Endothelial cell of umbilical vein (primary cell): Measurements from ENCODE around the gene LRRC72. TPM values are rescaled to one million over a fixed set of nuclear protein-coding genes. Genes with fewer than 3 reads are reported as not detected.

ENCODE experiments used
- BruUV-seq: library from RNA; stranded (reverse); fragments of 400-500 nt; replicated peaks from 2 replicates; lab custom pipeline; 2021; lab: Mats Ljungman, UMichigan
- CTCF ChIA-PET: fragments of 300-600, 350-600 bp; sonication (Branson Sonifier 250); formaldehyde crosslinking; loops from one replicate; lab custom pipeline; 2021; ENCODE audit warnings: antibody characterized with exemption, inconsistent platforms; lab: Charles Lee
- POLR2A ChIA-PET: fragments of 300-600, 350-600 bp; sonication (Branson Sonifier 250); formaldehyde crosslinking; loops from one replicate; lab custom pipeline; 2021; ENCODE audit warnings: antibody characterized with exemption, inconsistent platforms; lab: Charles Lee
- DNase-seq: peaks from one replicate; pipeline ENCODE4 v3.0.0-alpha.2; 2011; ENCODE audit warnings: low read depth, low spot score
- FAIRE-seq: peaks from 2 replicates; lab custom pipeline; 2011; peaks lifted over from hg19 to GRCh38; lab: Jason Lieb, UNC
- H2AFZ ChIP-seq: 2 replicates; pipeline ENCODE4 v1.6.0; 2012; ENCODE audit warnings: low read depth, low read length, control low read depth, inconsistent platforms
- H3K27ac ChIP-seq: 2 replicates; pipeline ENCODE4 v1.5.1; 2011; ENCODE audit warnings: low read depth, mild to moderate bottlenecking, control low read depth, low read length, moderate library complexity; ENCODE audit not compliant: insufficient read depth
- H3K27me3 ChIP-seq, 2 experiments: 2 replicates each; pipeline versions ENCODE4 v1.6.0 to v1.6.1; 2011; ENCODE audit warnings: low read length in 2 of 2, mixed read lengths in 1 of 2; ENCODE audit not compliant: control insufficient read depth in 2 of 2, insufficient read depth in 2 of 2
- H3K36me3 ChIP-seq, 2 experiments: 2 replicates in 1 of 2; 3 replicates in 1 of 2; pipeline ENCODE4 v1.5.1; 2011; ENCODE audit warnings: low read length in 2 of 2, mild to moderate bottlenecking in 1 of 2, moderate library complexity in 1 of 2; ENCODE audit not compliant: control insufficient read depth in 2 of 2, insufficient read depth in 2 of 2; ENCODE audit errors: extremely low read depth in 1 of 2
- H3K4me1 ChIP-seq: 3 replicates; pipeline ENCODE4 v1.5.1; 2011; ENCODE audit warnings: mild to moderate bottlenecking, low read length; ENCODE audit not compliant: control insufficient read depth, insufficient read depth; ENCODE audit errors: extremely low read depth
- H3K4me2 ChIP-seq: 2 replicates; pipeline ENCODE4 v1.6.1; 2011; ENCODE audit warnings: low read length, control low read depth, mixed read lengths; ENCODE audit not compliant: insufficient read depth
- H3K4me3 ChIP-seq, 3 experiments: fragments of 200-600 bp in 1 of 3; sonication (generic), shearing (Covaris generic) in 1 of 3; replicated peaks in 1 of 3; 2 replicates each; pipeline ENCODE4 v1.5.1; 2011 to 2016; ENCODE audit warnings: control low read depth in 3 of 3, low read length in 3 of 3, mild to moderate bottlenecking in 2 of 3, inconsistent platforms in 1 of 3, low read depth in 1 of 3, moderate library complexity in 1 of 3; ENCODE audit not compliant: insufficient read depth in 1 of 3
- H3K79me2 ChIP-seq: 2 replicates; pipeline ENCODE4 v1.6.0; 2012; ENCODE audit warnings: low read length, inconsistent platforms; ENCODE audit not compliant: control insufficient read depth, insufficient read depth
- H3K9ac ChIP-seq: replicated peaks from 2 replicates; pipeline ENCODE3; 2011; ENCODE audit warnings: low read length, control low read depth; ENCODE audit not compliant: insufficient read depth; ENCODE audit errors: extremely low read depth
- H3K9me1 ChIP-seq: replicated peaks from 3 replicates; pipeline ENCODE4 v1.6.0; 2011; ENCODE audit warnings: mild to moderate bottlenecking, low read length; ENCODE audit not compliant: control insufficient read depth, insufficient read depth; ENCODE audit errors: extremely low read depth
- H3K9me3 ChIP-seq: replicated peaks from 2 replicates; pipeline ENCODE4 v1.5.1; 2012; ENCODE audit warnings: low read length, inconsistent platforms; ENCODE audit not compliant: control insufficient read depth, insufficient read depth
- H4K20me1 ChIP-seq: replicated peaks from 2 replicates; pipeline ENCODE3; 2011; ENCODE audit warnings: mild to moderate bottlenecking, low read length; ENCODE audit not compliant: control insufficient read depth, insufficient read depth; ENCODE audit errors: extremely low read depth
- EZH2 ChIP-seq: IDR thresholded peaks from 2 replicates; pipeline ENCODE4 v1.6.1; 2012; ENCODE audit warnings: borderline replicate concordance, low read depth, mild to moderate bottlenecking, moderate library complexity, low read length, inconsistent platforms; ENCODE audit not compliant: severe bottlenecking
- JUN ChIP-seq: IDR thresholded peaks from 2 replicates; pipeline ENCODE4 v1.6.1; 2011; ENCODE audit warnings: borderline replicate concordance, low read depth; ENCODE audit not compliant: insufficient read length, insufficient read depth
- MYC ChIP-seq: IDR thresholded peaks from one replicate; pipeline ENCODE4 v1.6.1; 2011; ENCODE audit warnings: mild to moderate bottlenecking, low read depth, low read length
- POLR2AphosphoS5 ChIP-seq: IDR thresholded peaks from 2 replicates; pipeline ENCODE4 v1.6.1; 2012; ENCODE audit warnings: low read depth, mild to moderate bottlenecking, control low read depth, low read length, moderate library complexity; ENCODE audit not compliant: insufficient read depth
- dilution Hi-C: fragments of 300-500 bp; cut with MboI; formaldehyde crosslinking; loops from one replicate; pipeline ENCODE4 v1.15.0; 2019; ENCODE audit warnings: low sequenced_read_pairs; ENCODE audit not compliant: extremely low pct_ligation_motif_present
- intact Hi-C: fragments of 100-400 bp; cut with micrococcal nuclease; formaldehyde crosslinking; loops from one replicate; pipeline ENCODE4 v1.10.0; 2022
- polyA plus RNA-seq, 4 experiments: library from polyadenylated mRNA; depleted of rRNA in 3 of 4; stranded (reverse) in 3 of 4; unstranded in 1 of 4; fragments of >200 nt; gene quantifications; 2 replicates each; pipeline versions ENCODE4 v1.2.1 to v1.2.3, GENCODE V29; 2011 to 2012; ENCODE audit warnings: missing spikeins in 1 of 4
- total RNA-seq: library from RNA; stranded (reverse); gene quantifications from 2 replicates; pipeline ENCODE4 v1.2.3, GENCODE V29; 2021
- TF ChIP-seq, protein P1 (sequence below): IDR thresholded peaks from 2 replicates; pipeline ENCODE4 v1.6.1; 2011; ENCODE audit not compliant: insufficient read depth, insufficient read length
- TF ChIP-seq, protein P2 (sequence below), 2 donors: IDR thresholded peaks; 1 replicate in 1 of 2; 2 replicates in 1 of 2; pipeline ENCODE4 v1.5.1; 2011; ENCODE audit warnings: low read length in 2 of 2, mild to moderate bottlenecking in 2 of 2, moderate library complexity in 2 of 2, control low read depth in 1 of 2, inconsistent platforms in 1 of 2, low read depth in 1 of 2; ENCODE audit not compliant: insufficient read depth in 1 of 2; ENCODE audit errors: extremely low read depth in 1 of 2

Gene LRRC72
- total and polyA plus RNA-seq, 2 donors (not counting 3 experiments of a cell fraction or from before 2014, with no cell fraction given) = not detected

DNA sequence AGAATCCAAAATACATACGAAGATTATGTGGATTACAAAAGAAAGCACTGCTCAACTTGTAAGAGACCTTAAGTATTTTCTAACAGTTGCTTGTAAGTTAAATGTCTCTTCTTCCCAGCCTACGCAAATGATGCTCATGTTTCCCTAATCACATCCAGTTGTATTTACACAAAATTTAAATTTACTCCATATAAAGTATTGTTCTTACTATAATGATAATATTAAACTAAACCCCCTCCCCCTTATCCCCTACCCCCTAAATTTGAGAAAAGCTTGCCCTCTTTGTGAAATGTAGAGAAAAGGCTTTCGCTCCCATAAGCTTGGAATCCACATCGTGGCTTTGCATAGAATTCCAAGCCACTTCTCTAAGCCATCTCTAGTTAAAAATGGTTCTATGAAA lies 89.5 kb downstream of the LRRC72 start:
- TF ChIP-seq EZH2 (no peak), POLR2AphosphoS5 (no peak), JUN (no peak), MYC (no peak)
- TF ChIP-seq, protein P1, sequence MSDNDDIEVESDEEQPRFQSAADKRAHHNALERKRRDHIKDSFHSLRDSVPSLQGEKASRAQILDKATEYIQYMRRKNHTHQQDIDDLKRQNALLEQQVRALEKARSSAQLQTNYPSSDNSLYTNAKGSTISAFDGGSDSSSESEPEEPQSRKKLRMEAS = no peak
- TF ChIP-seq, protein P2, sequence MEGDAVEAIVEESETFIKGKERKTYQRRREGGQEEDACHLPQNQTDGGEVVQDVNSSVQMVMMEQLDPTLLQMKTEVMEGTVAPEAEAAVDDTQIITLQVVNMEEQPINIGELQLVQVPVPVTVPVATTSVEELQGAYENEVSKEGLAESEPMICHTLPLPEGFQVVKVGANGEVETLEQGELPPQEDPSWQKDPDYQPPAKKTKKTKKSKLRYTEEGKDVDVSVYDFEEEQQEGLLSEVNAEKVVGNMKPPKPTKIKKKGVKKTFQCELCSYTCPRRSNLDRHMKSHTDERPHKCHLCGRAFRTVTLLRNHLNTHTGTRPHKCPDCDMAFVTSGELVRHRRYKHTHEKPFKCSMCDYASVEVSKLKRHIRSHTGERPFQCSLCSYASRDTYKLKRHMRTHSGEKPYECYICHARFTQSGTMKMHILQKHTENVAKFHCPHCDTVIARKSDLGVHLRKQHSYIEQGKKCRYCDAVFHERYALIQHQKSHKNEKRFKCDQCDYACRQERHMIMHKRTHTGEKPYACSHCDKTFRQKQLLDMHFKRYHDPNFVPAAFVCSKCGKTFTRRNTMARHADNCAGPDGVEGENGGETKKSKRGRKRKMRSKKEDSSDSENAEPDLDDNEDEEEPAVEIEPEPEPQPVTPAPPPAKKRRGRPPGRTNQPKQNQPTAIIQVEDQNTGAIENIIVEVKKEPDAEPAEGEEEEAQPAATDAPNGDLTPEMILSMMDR (IDR thresholded peaks at IDR 0.05; ENCODE audit: extremely low read depth in 1 of 2, insufficient read depth in 1 of 2, low read depth in 1 of 2, low read length in 2 of 2) = no peak
- no peak overlapping the region for H3K9ac ChIP-seq
- no TSS peak for BruUV-seq
- dilution Hi-C loops (no loop called here), intact Hi-C loops (no loop called here)
- no peaks in the 10 kb centered on the region for H3K9me3 ChIP-seq
- ChIA-PET POLR2A (no interaction called here), CTCF (interaction anchor here (0.6 kb wide), 1 partner anchor 511 kb away, joined by 3 read pairs; no protein-coding TSS in a partner anchor)
- H3K4me1 ChIP-seq = no peaks in the 10 kb centered on the region
- no peaks in the 10 kb centered on the region for H3K9me1 ChIP-seq
- no peak overlapping the region for H3K27ac ChIP-seq
- H3K27me3 ChIP-seq = no peaks in the 10 kb centered on the region
- no peaks in the 10 kb centered on the region for H3K79me2 ChIP-seq
- no peak for DNase-seq
- no peak overlapping the region for H2AFZ ChIP-seq
- no peak for FAIRE-seq
- H4K20me1 ChIP-seq = no peaks in the 10 kb centered on the region
- no peak overlapping the region for H3K4me3 ChIP-seq
- no peak overlapping the region for H3K4me2 ChIP-seq
- peaks cover 3 to 5% of the 10 kb centered on the region in 2 experiments for H3K36me3 ChIP-seq
